Medulla oblongata (tissue), 1 donor: ENCODE data around the gene CDK10.
"Not testable (repeated sequence)": the region's sequence is repeated elsewhere in the genome, so short reads cannot be mapped to it uniquely, and the experiment has no call there.

Source experiments
- DNase-seq: peaks from one replicate; pipeline ENCODE4 v3.0.0-alpha.2; 2015; ENCODE audit errors: extremely low spot score

CDK10 gene

GRCh38 chr16:89686520-89687091 lies at the start of gene CDK10:
Gene CDK10, plus strand, starts transcription at chr16:89686689. Its CDS starts 22 bp downstream, at chr16:89686711.
- peak; percentile 87 for DNase-seq

GRCh38 chr16:89637379-89637778 lies 49.1 kb upstream of the CDK10 start:
- no peak for DNase-seq

- no peak for DNase-seq
These were observed 48.0 kb upstream of the CDK10 start for GRCh38 chr16:89638455-89638854.

GRCh38 chr16:89639385-89639784 lies 47.1 kb upstream of the CDK10 start:
- DNase-seq: no peak

GRCh38 chr16:89641458-89642119 lies 44.9 kb upstream of the CDK10 start:
- no peak for DNase-seq

GRCh38 chr16:89642574-89642973 lies 43.9 kb upstream of the CDK10 start:
- DNase-seq: no peak

- no peak for DNase-seq
These were observed 42.7 kb upstream of the CDK10 start for GRCh38 chr16:89643769-89644300.

- DNase-seq: no peak
These were observed 41.4 kb upstream of the CDK10 start for GRCh38 chr16:89645122-89645521.

- no peak for DNase-seq
These were observed 40.2 kb upstream of the CDK10 start for GRCh38 chr16:89646270-89646669.

GRCh38 chr16:89646906-89647305 lies 39.6 kb upstream of the CDK10 start:
- no peak for DNase-seq

- DNase-seq: no peak
These were observed 34.9 kb upstream of the CDK10 start for GRCh38 chr16:89651584-89651983.

- no peak for DNase-seq
These were observed 32.7 kb upstream of the CDK10 start for GRCh38 chr16:89653656-89654295.

GRCh38 chr16:89655062-89655643 lies 31.3 kb upstream of the CDK10 start:
- DNase-seq: no peak

- DNase-seq: no peak
These were observed 29.9 kb upstream of the CDK10 start for GRCh38 chr16:89656435-89657121.

GRCh38 chr16:89657442-89658220 lies 28.9 kb upstream of the CDK10 start, which contains the start of the genes CHMP1A and SPATA33:
Gene CHMP1A, minus strand, starts transcription at chr16:89657708. Its CDS starts 120 bp downstream, at chr16:89657588.
Gene SPATA33, plus strand, starts transcription at chr16:89657836. Its CDS starts 76 bp downstream, at chr16:89657912.
- DNase-seq: peak; percentile 90

- no peak for DNase-seq
These were observed 28.1 kb upstream of the CDK10 start for GRCh38 chr16:89658221-89658879.

GRCh38 chr16:89660146-89660545 lies 26.3 kb upstream of the CDK10 start:
- no peak for DNase-seq

GRCh38 chr16:89661215-89661614 lies 25.3 kb upstream of the CDK10 start:
- no peak for DNase-seq

GRCh38 chr16:89664238-89664637 lies 22.3 kb upstream of the CDK10 start:
- DNase-seq: not testable (repeated sequence)

GRCh38 chr16:89667000-89667399 lies 19.5 kb upstream of the CDK10 start:
- DNase-seq: peak; percentile 10
